HFFc6 (cell line): ENCODE measurements around the gene CD44. TPM values are rescaled to one million over a fixed set of nuclear protein-coding genes. Genes with fewer than 3 reads are reported as not detected.
A peak's percentile ranks its signal among the peaks of the same experiment; 100 is the strongest.

Experiments
- DNase-seq: peaks from one replicate; pipeline ENCODE4 v3.0.0-alpha.2; 2018
- H3K27ac Mint-ChIP-seq: 2 replicates; pipeline ENCODE4 v1.8.0; 2020; ENCODE audit warnings: mild to moderate bottlenecking, mixed read lengths
- H3K27me3 Mint-ChIP-seq: 2 replicates; pipeline ENCODE4 v1.8.0; 2021; ENCODE audit warnings: mild to moderate bottlenecking, moderate library complexity, mixed read lengths; ENCODE audit not compliant: insufficient read depth
- H3K36me3 Mint-ChIP-seq: 2 replicates; pipeline ENCODE4 v1.8.0; 2021; ENCODE audit warnings: low read depth, mixed read lengths
- H3K4me1 Mint-ChIP-seq: 2 replicates; pipeline ENCODE4 v1.8.0; 2020; ENCODE audit warnings: low read depth, mixed read lengths
- H3K4me3 Mint-ChIP-seq: 2 replicates; pipeline ENCODE4 v1.8.0; 2020; ENCODE audit warnings: mild to moderate bottlenecking, moderate library complexity, mixed read lengths
- H3K9me3 Mint-ChIP-seq: 2 replicates; pipeline ENCODE4 v1.8.0; 2020; ENCODE audit warnings: mild to moderate bottlenecking, mixed read lengths
- total RNA-seq, 6 experiments: library from RNA; stranded (reverse); fragmentation: NEBNext Ultra II Directional; extraction: Animal tissue kit (Norgen Biotek cat#: 25700); gene quantifications; 2 replicates in 1 of 6; 3 replicates in 5 of 6; pipeline ENCODE4 v1.2.3, GENCODE V29; 2021
- TF ChIP-seq, protein P1 (sequence below): fragments of 200-600 bp; sonication (generic); IDR thresholded peaks from 2 replicates; pipeline ENCODE4 v1.5.0; 2021; ENCODE audit warnings: antibody characterized with exemption, mild to moderate bottlenecking

The CD44 gene
- total RNA-seq, 6 experiments from 2014 or later: 1,912 to 2,221 (median 2,175) TPM

DNA sequence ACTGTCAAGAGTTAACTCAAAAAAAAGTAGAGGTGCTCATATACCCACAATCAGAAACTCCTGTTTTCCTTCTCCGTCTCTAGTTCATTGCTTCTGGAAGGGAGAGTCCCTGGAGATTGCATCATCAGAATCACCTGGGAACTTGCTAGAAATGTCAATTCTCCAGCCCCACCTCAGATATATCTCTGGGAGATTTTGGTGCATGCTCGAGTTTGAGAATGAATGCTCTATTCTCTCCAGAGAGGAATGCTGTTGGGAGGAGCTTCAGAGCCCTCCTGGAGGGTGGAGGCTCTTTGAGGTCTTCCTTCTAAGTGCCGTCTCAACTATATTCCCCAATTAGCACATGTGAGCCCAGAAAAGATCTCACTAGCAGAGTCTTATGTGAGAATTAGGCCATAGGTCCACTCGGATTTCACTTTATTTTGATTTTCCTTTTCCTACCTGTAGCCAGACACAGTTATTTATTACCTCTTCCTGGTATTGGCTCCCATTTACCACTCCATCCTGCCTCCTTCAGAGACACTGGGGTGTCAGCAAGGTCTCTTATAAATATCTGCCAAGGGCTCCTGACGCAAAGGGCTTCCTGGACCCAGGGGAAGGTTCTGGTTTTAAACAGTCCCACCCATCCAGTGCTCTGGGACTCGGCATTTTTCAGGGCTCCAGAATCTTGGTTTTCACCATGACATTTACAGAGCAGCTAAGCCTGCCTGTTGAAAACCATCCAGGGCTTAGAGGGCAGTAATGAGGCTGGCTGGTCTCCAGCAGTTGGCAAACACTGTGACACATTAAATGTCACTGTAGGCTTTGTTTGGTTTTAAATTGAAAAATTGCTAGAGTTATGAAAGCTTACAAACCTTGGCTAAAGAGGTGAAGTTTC lies 136.2 kb downstream of the CD44 start:
- peaks cover 8% of the 10 kb centered on the region for H3K27me3 Mint-ChIP-seq
- no peaks in the 10 kb centered on the region for H3K9me3 Mint-ChIP-seq
- H3K4me1 Mint-ChIP-seq: peaks cover 19% of the 10 kb centered on the region
- H3K36me3 Mint-ChIP-seq: peaks cover 8% of the 10 kb centered on the region; the same call in 1 of the 2 replicates
- peak overlapping the region; percentile 65; the same call in 1 of the 2 replicates for H3K27ac Mint-ChIP-seq
- H3K4me3 Mint-ChIP-seq: no peak overlapping the region
- DNase-seq: peak; percentile 25
- TF ChIP-seq, protein P1, sequence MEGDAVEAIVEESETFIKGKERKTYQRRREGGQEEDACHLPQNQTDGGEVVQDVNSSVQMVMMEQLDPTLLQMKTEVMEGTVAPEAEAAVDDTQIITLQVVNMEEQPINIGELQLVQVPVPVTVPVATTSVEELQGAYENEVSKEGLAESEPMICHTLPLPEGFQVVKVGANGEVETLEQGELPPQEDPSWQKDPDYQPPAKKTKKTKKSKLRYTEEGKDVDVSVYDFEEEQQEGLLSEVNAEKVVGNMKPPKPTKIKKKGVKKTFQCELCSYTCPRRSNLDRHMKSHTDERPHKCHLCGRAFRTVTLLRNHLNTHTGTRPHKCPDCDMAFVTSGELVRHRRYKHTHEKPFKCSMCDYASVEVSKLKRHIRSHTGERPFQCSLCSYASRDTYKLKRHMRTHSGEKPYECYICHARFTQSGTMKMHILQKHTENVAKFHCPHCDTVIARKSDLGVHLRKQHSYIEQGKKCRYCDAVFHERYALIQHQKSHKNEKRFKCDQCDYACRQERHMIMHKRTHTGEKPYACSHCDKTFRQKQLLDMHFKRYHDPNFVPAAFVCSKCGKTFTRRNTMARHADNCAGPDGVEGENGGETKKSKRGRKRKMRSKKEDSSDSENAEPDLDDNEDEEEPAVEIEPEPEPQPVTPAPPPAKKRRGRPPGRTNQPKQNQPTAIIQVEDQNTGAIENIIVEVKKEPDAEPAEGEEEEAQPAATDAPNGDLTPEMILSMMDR: no peak

DNA sequence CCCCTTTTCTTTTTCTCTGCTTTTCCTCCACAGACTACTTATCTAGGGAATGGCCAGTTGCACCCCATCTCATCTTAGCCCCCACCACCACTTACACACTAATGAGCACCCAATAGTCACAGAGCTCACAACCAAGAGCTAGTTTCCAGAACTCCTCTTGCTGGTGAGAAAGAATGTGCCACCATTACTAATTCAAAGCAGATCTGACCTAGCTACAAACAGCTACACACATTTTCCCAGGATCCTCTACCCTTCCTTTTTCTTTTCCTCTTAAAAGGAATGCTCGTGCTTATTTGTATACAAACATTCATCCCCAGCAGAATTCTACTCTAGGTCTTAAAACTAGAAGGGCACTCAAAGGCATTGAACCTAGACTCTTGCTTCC lies 136.8 kb downstream of the CD44 start:
- TF ChIP-seq, protein P1: no peak
- peak; percentile 6 for DNase-seq
- Mint-ChIP-seq H3K4me3 (no peak overlapping the region), H3K9me3 (no peaks in the 10 kb centered on the region), H3K36me3 (peaks cover 12% of the 10 kb centered on the region; the same call in 1 of the 2 replicates), H3K27ac (peak overlapping the region; percentile 65; the same call in 1 of the 2 replicates), H3K4me1 (peaks cover 19% of the 10 kb centered on the region), H3K27me3 (peaks cover 8% of the 10 kb centered on the region)

DNA sequence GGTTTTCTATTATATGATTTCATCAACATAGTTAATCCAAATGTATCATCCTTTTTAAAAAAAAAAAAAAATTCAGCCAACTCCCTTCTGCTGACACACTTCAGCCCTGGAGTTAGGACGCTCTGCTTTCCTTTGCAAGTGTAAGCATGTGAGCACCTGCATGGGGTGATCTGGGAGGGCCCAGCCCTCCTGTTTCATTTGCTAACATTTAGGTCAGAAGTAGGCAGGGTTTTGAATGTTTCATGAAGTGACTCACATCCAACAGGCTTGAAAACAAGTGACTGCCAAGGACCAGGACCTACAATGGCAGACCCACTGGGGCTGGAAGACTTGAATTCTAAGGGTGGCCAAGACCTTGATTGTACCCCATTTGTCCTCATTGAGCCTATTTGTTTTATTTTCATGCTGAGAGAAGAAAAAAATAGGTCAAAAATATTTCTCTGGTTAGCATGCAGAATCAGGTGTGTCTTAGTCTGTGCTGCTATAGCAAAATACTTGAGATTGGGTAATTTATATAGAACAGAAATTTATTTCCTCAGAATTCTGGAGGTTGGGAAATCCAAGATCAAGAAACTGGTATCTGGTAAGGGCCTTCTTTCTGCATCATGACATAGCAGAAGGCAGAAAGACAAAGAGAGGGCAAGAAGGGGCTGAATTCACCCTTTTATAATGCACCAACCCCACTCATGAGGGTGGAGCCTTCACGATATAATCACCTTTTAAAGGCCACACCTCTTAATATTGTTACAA lies 137.6 kb downstream of the CD44 start:
- no peak for DNase-seq
- Mint-ChIP-seq H3K9me3 (no peaks in the 10 kb centered on the region), H3K27me3 (peaks cover 8% of the 10 kb centered on the region), H3K36me3 (peaks cover 12% of the 10 kb centered on the region; the same call in 1 of the 2 replicates), H3K27ac (peak overlapping the region; percentile 65; the same call in 1 of the 2 replicates), H3K4me3 (no peak overlapping the region), H3K4me1 (peaks cover 19% of the 10 kb centered on the region)
- TF ChIP-seq, protein P1: no peak

DNA sequence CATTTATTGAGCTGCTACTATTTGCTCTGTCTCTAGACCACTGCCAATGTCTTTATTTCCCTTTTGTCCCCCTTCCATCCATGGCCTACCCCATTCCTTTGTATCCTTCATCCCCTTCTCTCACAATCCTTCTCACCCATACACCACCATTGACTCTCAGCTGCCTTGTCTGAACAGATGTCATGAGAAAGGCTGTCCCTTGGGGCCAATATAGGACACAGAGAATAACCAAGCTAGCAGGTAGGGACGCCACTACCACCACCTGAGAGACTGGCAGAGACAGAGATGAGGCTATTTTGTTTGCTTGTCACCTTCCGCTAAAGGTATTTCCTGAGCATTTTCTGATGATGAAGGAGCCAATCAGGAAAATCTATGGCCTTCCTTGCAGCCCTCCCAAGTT lies 138.9 kb downstream of the CD44 start:
- Mint-ChIP-seq H3K9me3 (no peaks in the 10 kb centered on the region), H3K27ac (no peak overlapping the region), H3K4me1 (peaks cover 30% of the 10 kb centered on the region), H3K4me3 (no peak overlapping the region), H3K27me3 (peaks cover 4% of the 10 kb centered on the region; the same call in 1 of the 2 replicates), H3K36me3 (peaks cover 7% of the 10 kb centered on the region; the same call in 1 of the 2 replicates)
- no peak for DNase-seq
- TF ChIP-seq, protein P1: no peak

DNA sequence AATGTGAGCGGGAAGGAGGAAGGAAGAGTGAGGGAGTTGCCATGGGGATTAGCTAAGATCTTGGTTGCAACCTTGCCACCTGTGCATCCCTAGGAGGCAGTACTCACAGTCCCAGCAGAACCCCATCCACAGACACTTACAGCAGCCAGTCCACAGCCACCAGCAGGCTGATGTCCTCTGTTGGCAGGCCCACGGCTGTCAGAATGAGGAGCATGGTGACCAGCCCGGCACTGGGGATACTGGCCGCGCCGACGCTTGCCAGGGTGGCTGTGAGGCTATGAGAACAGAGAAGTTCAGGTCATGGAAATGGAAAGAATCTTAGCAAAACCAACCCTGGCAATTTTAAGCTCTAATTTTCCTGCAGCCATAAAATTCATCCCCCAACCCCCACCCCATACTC lies 141.8 kb downstream of the CD44 start:
- TF ChIP-seq, protein P1: no peak
- Mint-ChIP-seq H3K9me3 (no peaks in the 10 kb centered on the region), H3K4me1 (peaks cover 25% of the 10 kb centered on the region), H3K27me3 (peaks cover 4% of the 10 kb centered on the region; the same call in 1 of the 2 replicates), H3K27ac (no peak overlapping the region), H3K36me3 (peaks cover 7% of the 10 kb centered on the region; the same call in 1 of the 2 replicates), H3K4me3 (no peak overlapping the region)
- no peak for DNase-seq
